GM13977 (cell line): ENCODE measurements around the gene C17orf78.
"Not testable (repeated sequence)": the region's sequence is repeated elsewhere in the genome, so short reads cannot be mapped to it uniquely, and the experiment has no call there.

Source experiments
- DNase-seq: peaks from one replicate; pipeline ENCODE4 v3.0.0; 2012; ENCODE audit warnings: low spot score
- in situ Hi-C: fragments of 300-500 bp; cut with MboI; formaldehyde crosslinking; loops from one replicate; pipeline ENCODE4 v1.12.0; 2022; ENCODE audit warnings: low sequenced_read_pairs, low pct_unique_long_range_greater_than_20kb, mixed read lengths, inconsistent platforms; ENCODE audit not compliant: unreplicated experiment
- TF ChIP-seq, protein P1 (sequence below): IDR thresholded peaks from 2 replicates; pipeline ENCODE4 v1.5.1; 2012; ENCODE audit warnings: mild to moderate bottlenecking, control low read depth; ENCODE audit not compliant: insufficient read depth; ENCODE audit errors: extremely low read depth, missing control alignments

Gene C17orf78

DNA sequence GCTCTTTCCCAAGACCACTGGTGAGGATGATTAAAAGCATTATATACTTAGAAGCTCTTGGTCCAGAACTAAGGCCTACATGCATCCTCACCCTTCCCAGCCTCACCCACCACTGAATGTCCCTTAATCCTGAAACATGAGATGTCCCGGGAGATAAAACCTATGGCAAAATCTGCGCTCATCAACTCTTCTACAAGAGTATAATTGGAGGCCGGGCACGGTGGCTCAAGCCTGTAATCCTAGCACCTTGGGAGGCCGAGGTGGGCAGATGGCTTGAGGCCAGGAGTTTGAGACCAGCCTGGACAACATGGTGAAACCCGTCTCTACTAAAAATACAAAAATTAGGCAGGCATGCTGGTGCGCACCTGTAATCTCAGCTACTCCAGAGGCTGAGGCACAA, 17.6 kb downstream of the C17orf78 start:
- TF ChIP-seq, protein P1, sequence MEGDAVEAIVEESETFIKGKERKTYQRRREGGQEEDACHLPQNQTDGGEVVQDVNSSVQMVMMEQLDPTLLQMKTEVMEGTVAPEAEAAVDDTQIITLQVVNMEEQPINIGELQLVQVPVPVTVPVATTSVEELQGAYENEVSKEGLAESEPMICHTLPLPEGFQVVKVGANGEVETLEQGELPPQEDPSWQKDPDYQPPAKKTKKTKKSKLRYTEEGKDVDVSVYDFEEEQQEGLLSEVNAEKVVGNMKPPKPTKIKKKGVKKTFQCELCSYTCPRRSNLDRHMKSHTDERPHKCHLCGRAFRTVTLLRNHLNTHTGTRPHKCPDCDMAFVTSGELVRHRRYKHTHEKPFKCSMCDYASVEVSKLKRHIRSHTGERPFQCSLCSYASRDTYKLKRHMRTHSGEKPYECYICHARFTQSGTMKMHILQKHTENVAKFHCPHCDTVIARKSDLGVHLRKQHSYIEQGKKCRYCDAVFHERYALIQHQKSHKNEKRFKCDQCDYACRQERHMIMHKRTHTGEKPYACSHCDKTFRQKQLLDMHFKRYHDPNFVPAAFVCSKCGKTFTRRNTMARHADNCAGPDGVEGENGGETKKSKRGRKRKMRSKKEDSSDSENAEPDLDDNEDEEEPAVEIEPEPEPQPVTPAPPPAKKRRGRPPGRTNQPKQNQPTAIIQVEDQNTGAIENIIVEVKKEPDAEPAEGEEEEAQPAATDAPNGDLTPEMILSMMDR: no peak
- in situ Hi-C loops: loop anchor here (25.0 kb wide), 1 partner anchor 781 kb away; the partner anchor contains the start of gene MRM1
- DNase-seq: no peak

GRCh38 chr17:37399265-37399803, 23.5 kb downstream of the C17orf78 start:
- TF ChIP-seq, protein P1: no peak
- in situ Hi-C loops: loop anchor here (25.0 kb wide), 1 partner anchor 787 kb away; the partner anchor contains the start of gene MRM1

GRCh38 chr17:37400505-37400904, 24.7 kb downstream of the C17orf78 start:
- TF ChIP-seq, protein P1: no peak
- in situ Hi-C loops: no loop called here
- DNase-seq: no peak

More at GRCh38 chr17:37399265-37399803, 23.5 kb downstream of the C17orf78 start:
- DNase-seq: no peak

DNA sequence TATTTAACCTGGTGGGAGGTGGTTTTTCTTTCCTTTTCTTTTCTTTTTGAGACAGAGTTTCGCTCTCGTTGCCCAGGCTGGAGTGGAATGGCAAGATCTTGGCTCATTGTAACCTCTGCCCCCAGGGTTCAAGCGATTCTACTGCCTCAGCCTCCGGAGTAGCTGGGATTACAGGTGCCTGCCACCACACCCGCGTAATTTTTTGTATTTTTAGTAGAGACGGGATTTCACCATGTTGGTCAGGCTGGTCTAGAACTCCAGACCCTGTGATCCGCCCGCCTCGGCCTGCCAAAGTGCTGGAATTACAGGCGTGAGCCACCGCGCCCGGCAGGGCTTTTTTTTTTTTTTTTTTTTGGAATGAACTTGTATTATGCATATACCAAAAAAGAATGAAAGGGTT, 29.7 kb downstream of the C17orf78 start:
- in situ Hi-C loops: not testable (repeated sequence)

DNA sequence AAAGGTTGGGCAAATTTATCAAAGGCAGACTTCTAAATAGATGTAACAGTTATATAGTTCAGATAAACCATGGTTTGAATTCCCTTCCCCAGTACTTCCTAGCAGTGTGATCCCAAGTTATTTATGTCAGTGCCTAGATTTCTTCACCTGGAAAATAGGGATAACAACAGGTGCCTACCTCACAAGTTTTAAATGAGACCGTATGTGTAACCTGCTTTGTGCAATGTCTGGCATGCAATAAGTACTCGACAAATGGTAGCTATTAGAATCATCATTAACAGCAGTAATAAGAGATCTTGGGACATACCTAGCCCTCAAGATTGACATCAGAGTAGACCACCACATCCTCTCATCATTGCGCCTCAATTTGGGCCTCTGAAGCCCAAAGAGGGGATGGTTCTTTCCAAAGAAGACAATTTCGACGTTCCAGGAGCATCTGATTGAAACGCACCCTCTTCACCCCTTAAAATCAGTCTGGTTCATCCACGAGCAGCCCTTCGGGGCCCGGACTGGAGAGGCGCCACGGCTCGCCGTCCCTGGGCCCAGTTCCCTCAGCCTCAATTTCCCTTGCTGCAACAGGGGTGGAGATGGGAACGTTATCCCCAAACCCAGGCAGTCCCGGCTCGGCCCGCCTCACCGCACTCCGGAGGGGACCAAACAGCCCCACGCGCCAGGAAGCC, 30.3 kb downstream of the C17orf78 start:
- TF ChIP-seq, protein P1: no peak
- in situ Hi-C loops: no loop called here
- DNase-seq: peak; percentile 38

More for the DNA sequence above, 29.7 kb downstream of the C17orf78 start:
- not testable (repeated sequence) for DNase-seq

- DNase-seq: peak; percentile 95
- TF ChIP-seq, protein P1: no peak
- in situ Hi-C loops: no loop called here
These were observed 31.1 kb downstream of the C17orf78 start, which contains the start of the genes ACACA and TADA2A for GRCh38 chr17:37406635-37407461. ACACA (minus strand) TSS chr17:37406836; CDS start chr17:37406299, 537 bp downstream. TADA2A (plus strand) TSS chr17:37406886; CDS start chr17:37411366, 4,480 bp downstream.

- in situ Hi-C loops, DNase-seq: not testable (repeated sequence)
These were observed 32.3 kb downstream of the C17orf78 start for GRCh38 chr17:37408145-37408479.
